OCI-LY7 (cell line): ENCODE results near the gene IKZF1.

ENCODE experiments used
- EZH2phosphoT487 ChIP-seq: fragments of 200-600 bp; sonication (generic); IDR thresholded peaks from 2 replicates; pipeline ENCODE4 v1.6.1; 2018; ENCODE audit warnings: low read depth, borderline replicate concordance, mild to moderate bottlenecking, mixed run types, antibody characterized with exemption, low read length, moderate library complexity, mixed read lengths
- TF ChIP-seq, protein P1 (sequence below): fragments of 200-600 bp; sonication (generic); conservative IDR thresholded peaks from 2 replicates; pipeline ENCODE4 v1.5.1; 2014; ENCODE audit warnings: mild to moderate bottlenecking, antibody characterized with exemption, low read length, moderate library complexity, mixed read lengths

DNA sequence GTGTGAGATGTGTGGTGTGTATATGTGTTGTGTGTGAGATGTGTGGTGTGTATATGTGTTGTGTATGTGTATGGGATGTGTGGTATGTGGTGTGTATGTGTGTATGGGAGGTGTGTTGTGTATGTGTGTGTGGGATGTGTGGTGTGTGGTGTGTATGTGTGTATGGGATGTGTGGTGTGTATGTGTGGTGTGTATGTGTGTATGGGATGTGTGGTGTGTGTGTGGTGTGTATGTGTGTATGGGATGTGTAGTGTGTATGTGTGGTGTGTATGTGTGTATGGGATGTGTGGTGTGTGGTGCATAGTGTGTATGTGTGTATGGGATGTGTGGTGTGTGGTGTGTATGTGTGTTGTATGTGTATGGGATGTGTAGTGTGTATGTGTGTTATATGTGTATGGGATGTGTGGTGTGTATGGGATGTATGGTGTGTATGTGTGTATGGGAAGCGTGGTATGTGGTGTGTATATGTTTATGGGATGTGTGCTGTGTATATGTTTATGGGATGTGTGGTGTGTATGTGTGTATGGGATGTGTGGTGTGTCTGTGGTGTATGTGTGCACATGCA lies 30.8 kb downstream of the IKZF1 start:
- TF ChIP-seq, protein P1, sequence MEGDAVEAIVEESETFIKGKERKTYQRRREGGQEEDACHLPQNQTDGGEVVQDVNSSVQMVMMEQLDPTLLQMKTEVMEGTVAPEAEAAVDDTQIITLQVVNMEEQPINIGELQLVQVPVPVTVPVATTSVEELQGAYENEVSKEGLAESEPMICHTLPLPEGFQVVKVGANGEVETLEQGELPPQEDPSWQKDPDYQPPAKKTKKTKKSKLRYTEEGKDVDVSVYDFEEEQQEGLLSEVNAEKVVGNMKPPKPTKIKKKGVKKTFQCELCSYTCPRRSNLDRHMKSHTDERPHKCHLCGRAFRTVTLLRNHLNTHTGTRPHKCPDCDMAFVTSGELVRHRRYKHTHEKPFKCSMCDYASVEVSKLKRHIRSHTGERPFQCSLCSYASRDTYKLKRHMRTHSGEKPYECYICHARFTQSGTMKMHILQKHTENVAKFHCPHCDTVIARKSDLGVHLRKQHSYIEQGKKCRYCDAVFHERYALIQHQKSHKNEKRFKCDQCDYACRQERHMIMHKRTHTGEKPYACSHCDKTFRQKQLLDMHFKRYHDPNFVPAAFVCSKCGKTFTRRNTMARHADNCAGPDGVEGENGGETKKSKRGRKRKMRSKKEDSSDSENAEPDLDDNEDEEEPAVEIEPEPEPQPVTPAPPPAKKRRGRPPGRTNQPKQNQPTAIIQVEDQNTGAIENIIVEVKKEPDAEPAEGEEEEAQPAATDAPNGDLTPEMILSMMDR, result no peak
- no peak for TF ChIP-seq EZH2phosphoT487
